ENCODE data around the gene EPB41L5.

- TF ChIP-seq, protein P1, sequence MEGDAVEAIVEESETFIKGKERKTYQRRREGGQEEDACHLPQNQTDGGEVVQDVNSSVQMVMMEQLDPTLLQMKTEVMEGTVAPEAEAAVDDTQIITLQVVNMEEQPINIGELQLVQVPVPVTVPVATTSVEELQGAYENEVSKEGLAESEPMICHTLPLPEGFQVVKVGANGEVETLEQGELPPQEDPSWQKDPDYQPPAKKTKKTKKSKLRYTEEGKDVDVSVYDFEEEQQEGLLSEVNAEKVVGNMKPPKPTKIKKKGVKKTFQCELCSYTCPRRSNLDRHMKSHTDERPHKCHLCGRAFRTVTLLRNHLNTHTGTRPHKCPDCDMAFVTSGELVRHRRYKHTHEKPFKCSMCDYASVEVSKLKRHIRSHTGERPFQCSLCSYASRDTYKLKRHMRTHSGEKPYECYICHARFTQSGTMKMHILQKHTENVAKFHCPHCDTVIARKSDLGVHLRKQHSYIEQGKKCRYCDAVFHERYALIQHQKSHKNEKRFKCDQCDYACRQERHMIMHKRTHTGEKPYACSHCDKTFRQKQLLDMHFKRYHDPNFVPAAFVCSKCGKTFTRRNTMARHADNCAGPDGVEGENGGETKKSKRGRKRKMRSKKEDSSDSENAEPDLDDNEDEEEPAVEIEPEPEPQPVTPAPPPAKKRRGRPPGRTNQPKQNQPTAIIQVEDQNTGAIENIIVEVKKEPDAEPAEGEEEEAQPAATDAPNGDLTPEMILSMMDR (IDR thresholded peaks at IDR 0.05) = no peak
- TF ChIP-seq POLR2A (IDR thresholded peaks at IDR 0.05) = no peak
Observed at GRCh38 chr2:120228503-120228902, 215.6 kb downstream of the EPB41L5 start.

All from testis (tissue), 2 donors.